Right ventricle myocardium inferior (tissue), 1 donor: ENCODE results near the gene MMAA. TPM values are rescaled to one million over a fixed set of nuclear protein-coding genes. Genes with fewer than 3 reads are reported as not detected.
"Not testable (repeated sequence)": the region's sequence is repeated elsewhere in the genome, so short reads cannot be mapped to it uniquely, and the experiment has no call there.

ENCODE experiments used
- ATAC-seq: fragments of 200-7000 bp; cut with Tn5 transposase; one replicate; pipeline ENCODE4 v1.9.1; 2020; ENCODE audit warnings: mild to moderate bottlenecking, moderate library complexity
- DNase-seq: peaks from one replicate; pipeline ENCODE4 v3.0.0; 2021; ENCODE audit errors: missing footprints
- intact Hi-C: fragments of 100-400 bp; cut with DNase I; formaldehyde crosslinking; loops from one replicate; pipeline ENCODE4 v1.11.0; 2022
- total RNA-seq: library from RNA; stranded (reverse); fragmentation: NEBNext Ultra II Directional; extraction: Animal tissue kit (Norgen Biotek cat#: 25700); gene quantifications from one replicate; pipeline ENCODE4 v1.2.1, GENCODE V29; 2021
- donor health status: DM: no; HTN: yes; CAD: no; lungs with severe emphysema.

Gene MMAA
- total RNA-seq, 1 donor from 2014 or later: 8.5 TPM

GRCh38 chr4:145686991-145687390 lies 67.8 kb downstream of the MMAA start:
- intact Hi-C loops: no loop called here
- DNase-seq: no peak
- no peak for ATAC-seq

DNA sequence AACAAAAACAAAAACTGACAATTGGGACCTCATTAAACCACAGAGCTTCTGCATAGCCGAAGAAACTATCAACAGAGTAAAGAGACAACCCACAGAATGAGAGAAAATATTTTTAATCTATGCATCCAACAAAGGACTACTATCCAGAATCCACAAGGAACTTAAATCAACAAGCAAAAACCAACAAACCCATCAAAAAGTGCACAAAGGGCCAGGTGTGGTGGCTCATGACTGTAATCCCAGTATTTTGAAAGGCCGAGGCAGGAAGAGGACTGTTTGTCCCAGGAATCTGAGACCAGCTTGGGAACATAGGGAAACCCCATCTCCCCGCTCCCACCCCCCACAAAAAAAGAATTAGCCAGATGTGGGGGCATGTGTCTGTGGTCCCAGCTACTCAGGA lies 71.4 kb downstream of the MMAA start:
- ATAC-seq: no peak
- intact Hi-C loops: no loop called here
- no peak for DNase-seq

GRCh38 chr4:145691416-145691815 lies 72.2 kb downstream of the MMAA start:
- ATAC-seq, DNase-seq, intact Hi-C loops: not testable (repeated sequence)

- ATAC-seq (no peak), DNase-seq (no peak)
- intact Hi-C loops: no loop called here
Measured at GRCh38 chr4:145694929-145695328, 75.7 kb downstream of the MMAA start.

DNA sequence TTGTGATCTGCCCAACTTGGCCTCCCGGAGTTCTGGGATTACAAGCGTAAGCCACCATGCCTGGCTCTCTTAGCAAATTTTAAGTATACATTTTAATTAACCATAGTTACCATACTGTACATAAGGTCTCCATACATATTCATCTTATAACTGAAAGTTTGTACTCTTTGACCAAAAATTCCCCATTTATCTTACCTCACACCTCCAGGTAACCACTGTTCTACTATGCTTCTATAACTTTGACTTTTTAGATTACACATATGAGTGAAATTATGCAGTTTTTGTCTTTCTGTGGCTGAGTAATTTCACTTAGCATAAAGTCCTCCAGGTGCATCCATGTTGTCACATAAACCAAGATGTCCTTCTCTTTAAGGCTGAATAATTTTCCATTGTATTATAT lies 78.1 kb downstream of the MMAA start:
- intact Hi-C loops: no loop called here
- ATAC-seq (no peak), DNase-seq (no peak)

GRCh38 chr4:145698507-145698906 lies 79.3 kb downstream of the MMAA start:
- DNase-seq (no peak), ATAC-seq (no peak)
- intact Hi-C loops: no loop called here

DNA sequence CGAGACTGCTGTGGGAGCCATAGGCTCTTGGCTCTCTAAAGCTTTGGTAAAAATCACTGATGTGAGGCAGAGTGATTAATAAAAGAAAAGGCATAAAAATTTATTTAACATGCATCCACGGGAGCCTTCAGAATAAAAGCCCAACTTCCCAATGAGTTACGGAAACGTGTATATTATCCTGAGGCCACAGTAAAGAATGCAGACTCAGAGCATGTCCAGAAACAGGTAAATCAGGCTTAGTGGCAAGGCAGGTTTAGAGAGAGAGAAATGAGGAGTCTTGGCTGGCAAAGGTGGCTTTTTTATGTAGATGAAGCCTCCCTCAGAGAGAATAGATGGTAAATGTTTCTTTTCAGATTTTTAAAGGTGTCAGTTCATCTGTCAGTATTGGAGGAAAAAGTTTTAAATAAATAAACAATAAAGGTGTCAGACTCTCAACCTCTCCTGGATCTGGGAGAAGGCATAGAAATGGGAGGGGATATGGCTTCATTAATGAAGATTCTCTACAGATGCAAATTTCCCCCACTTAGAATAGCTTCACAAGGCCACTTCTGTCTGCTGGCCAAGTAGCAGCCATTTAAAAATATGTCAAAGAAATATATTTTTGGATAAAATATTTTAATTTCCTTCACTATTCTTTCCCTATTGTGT lies 84.8 kb downstream of the MMAA start:
- DNase-seq: no peak
- no peak for ATAC-seq
- intact Hi-C loops: no loop called here

DNA sequence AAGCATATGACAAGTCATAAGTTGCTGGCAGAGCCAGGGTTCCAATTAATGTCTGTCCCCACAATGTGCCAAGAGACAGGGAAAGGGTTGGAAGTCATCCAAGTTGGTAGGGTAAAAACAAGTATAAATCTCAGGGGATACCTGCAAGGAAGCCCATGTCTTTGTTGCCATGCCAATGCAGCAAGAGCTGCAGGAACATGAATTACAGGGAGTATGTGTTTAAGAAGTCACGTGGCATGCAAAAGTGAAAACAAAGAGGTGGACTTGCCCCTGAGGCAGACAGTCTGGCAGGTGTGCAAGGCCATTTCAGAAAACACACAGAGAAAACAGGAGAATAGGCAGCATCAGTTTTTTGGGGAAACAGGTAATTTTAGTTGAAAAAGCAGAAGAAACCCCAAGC lies 90.2 kb downstream of the MMAA start:
- DNase-seq (no peak), ATAC-seq (no peak)
- intact Hi-C loops: no loop called here

Other genes starting within 250 kb of the MMAA start
- 12.0 TPM for gene SMAD1, start 137.5 kb upstream of the MMAA start, total RNA-seq
- gene C4orf51, start 60.8 kb downstream of the MMAA start, total RNA-seq: not detected